Activated CD4-positive, alpha-beta memory T cell treated with anti-CD3 and anti-CD28 coated beads for 36 hours (primary cell): ENCODE measurements around the gene KRT80. TPM values are rescaled to one million over a fixed set of nuclear protein-coding genes. Genes with fewer than 3 reads are reported as not detected.

Experiments used
- CTCF ChIA-PET: fragments of 350-600 bp; sonication (Branson Sonifier 250); formaldehyde crosslinking; loops from one replicate; lab custom pipeline; 2021; ENCODE audit warnings: antibody characterized with exemption, inconsistent platforms; lab: Charles Lee
- POLR2A ChIA-PET: fragments of 350-600 bp; sonication (Branson Sonifier 250); formaldehyde crosslinking; loops from one replicate; lab custom pipeline; 2021; ENCODE audit warnings: antibody characterized with exemption; lab: Charles Lee
- DNase-seq: peaks from one replicate; pipeline ENCODE4 v3.0.0-alpha.2; 2020
- H3K27ac Mint-ChIP-seq: one replicate; pipeline ENCODE4 v1.8.0; 2021; ENCODE audit warnings: mixed read lengths
- H3K27me3 Mint-ChIP-seq: one replicate; pipeline ENCODE4 v1.8.0; 2021; ENCODE audit warnings: mixed read lengths
- H3K36me3 Mint-ChIP-seq: one replicate; pipeline ENCODE4 v1.8.0; 2021; ENCODE audit warnings: mixed read lengths
- H3K4me1 Mint-ChIP-seq: one replicate; pipeline ENCODE4 v1.8.0; 2021; ENCODE audit warnings: low read depth, mixed read lengths
- H3K4me3 Mint-ChIP-seq: one replicate; pipeline ENCODE4 v1.8.0; 2021; ENCODE audit warnings: mild to moderate bottlenecking, mixed read lengths
- H3K9me3 Mint-ChIP-seq: one replicate; pipeline ENCODE4 v1.8.0; 2021; ENCODE audit warnings: mixed read lengths
- intact Hi-C: fragments of 100-400 bp; cut with micrococcal nuclease; formaldehyde crosslinking; loops from one replicate; pipeline ENCODE4 v1.15.1; 2023
- total RNA-seq, 2 experiments: library from RNA; stranded (reverse); gene quantifications; one replicate each; pipeline ENCODE4 v1.2.3, GENCODE V29; 2021

Gene KRT80
- total RNA-seq, 2 experiments from 2014 or later, result not detected

GRCh38 chr12:52141875-52142274 is 49.9 kb downstream of the KRT80 start:
- POLR2A ChIA-PET, result no interaction called here

GRCh38 chr12:52141306-52141705 is 50.5 kb downstream of the KRT80 start:
- intact Hi-C loops, result no loop called here
- Mint-ChIP-seq H3K27ac (no peak overlapping the region), H3K36me3 (no peaks in the 10 kb centered on the region), H3K4me3 (no peak overlapping the region), H3K27me3 (no peaks in the 10 kb centered on the region), H3K9me3 (no peaks in the 10 kb centered on the region), H3K4me1 (no peaks in the 10 kb centered on the region)
- ChIA-PET CTCF (interaction anchor here (1.6 kb wide), 1 partner anchor 186 kb away, joined by 5 read pairs; no protein-coding TSS in a partner anchor), POLR2A (no interaction called here)
- no peak for DNase-seq

More at GRCh38 chr12:52141875-52142274, 49.9 kb downstream of the KRT80 start:
- no peak overlapping the region for H3K4me3 Mint-ChIP-seq
- H3K27me3 Mint-ChIP-seq, result no peaks in the 10 kb centered on the region
- H3K36me3 Mint-ChIP-seq, result no peaks in the 10 kb centered on the region
- H3K27ac Mint-ChIP-seq, result no peak overlapping the region
- CTCF ChIA-PET, result no interaction called here
- H3K4me1 Mint-ChIP-seq, result no peaks in the 10 kb centered on the region
- no peaks in the 10 kb centered on the region for H3K9me3 Mint-ChIP-seq
- no peak for DNase-seq
- intact Hi-C loops, result no loop called here

GRCh38 chr12:52139579-52140062 is 52.2 kb downstream of the KRT80 start:
- DNase-seq, result peak; percentile 58
- CTCF ChIA-PET, result interaction anchor here (1.6 kb wide), 1 partner anchor 188 kb away, joined by 5 read pairs; no protein-coding TSS in a partner anchor
- no peak overlapping the region for H3K4me3 Mint-ChIP-seq
- H3K9me3 Mint-ChIP-seq, result no peaks in the 10 kb centered on the region
- no peaks in the 10 kb centered on the region for H3K27me3 Mint-ChIP-seq
- POLR2A ChIA-PET, result no interaction called here
- no peaks in the 10 kb centered on the region for H3K36me3 Mint-ChIP-seq
- H3K27ac Mint-ChIP-seq, result no peak overlapping the region
- H3K4me1 Mint-ChIP-seq, result no peaks in the 10 kb centered on the region
- intact Hi-C loops, result no loop called here

- no peak for DNase-seq
- H3K27ac Mint-ChIP-seq, result no peak overlapping the region
- H3K36me3 Mint-ChIP-seq, result no peaks in the 10 kb centered on the region
- no peak overlapping the region for H3K4me3 Mint-ChIP-seq
- intact Hi-C loops, result no loop called here
- ChIA-PET POLR2A (no interaction called here), CTCF (interaction anchor here (0.7 to 1.5 kb wide), 2 partner anchors 18 to 114 kb away, joined by 3 to 12 read pairs; no protein-coding TSS in a partner anchor)
- H3K27me3 Mint-ChIP-seq, result no peaks in the 10 kb centered on the region
- no peaks in the 10 kb centered on the region for H3K4me1 Mint-ChIP-seq
- no peaks in the 10 kb centered on the region for H3K9me3 Mint-ChIP-seq
Measured at GRCh38 chr12:52139147-52139546, 52.7 kb downstream of the KRT80 start.

GRCh38 chr12:52137746-52138145 is 54.1 kb downstream of the KRT80 start:
- no peaks in the 10 kb centered on the region for H3K4me1 Mint-ChIP-seq
- ChIA-PET POLR2A (no interaction called here), CTCF (interaction anchor here (1.5 kb wide), 1 partner anchor 17 kb away, joined by 12 read pairs; no protein-coding TSS in a partner anchor)
- no peaks in the 10 kb centered on the region for H3K9me3 Mint-ChIP-seq
- H3K27ac Mint-ChIP-seq, result no peak overlapping the region
- no peak for DNase-seq
- no peak overlapping the region for H3K4me3 Mint-ChIP-seq
- intact Hi-C loops, result no loop called here
- H3K27me3 Mint-ChIP-seq, result no peaks in the 10 kb centered on the region
- H3K36me3 Mint-ChIP-seq, result no peaks in the 10 kb centered on the region

GRCh38 chr12:52132754-52133161 is 59.1 kb downstream of the KRT80 start:
- Mint-ChIP-seq H3K27ac (no peak overlapping the region), H3K27me3 (no peaks in the 10 kb centered on the region), H3K36me3 (no peaks in the 10 kb centered on the region), H3K9me3 (no peaks in the 10 kb centered on the region), H3K4me3 (no peak overlapping the region), H3K4me1 (no peaks in the 10 kb centered on the region)
- intact Hi-C loops, result no loop called here
- ChIA-PET POLR2A (no interaction called here), CTCF (interaction anchor here (1.2 to 1.5 kb wide), 3 partner anchors 10 to 108 kb away, joined by 3 to 4 read pairs (median 3); no protein-coding TSS in a partner anchor)
- DNase-seq, result peak; percentile 8

- no peaks in the 10 kb centered on the region for H3K4me1 Mint-ChIP-seq
- no peaks in the 10 kb centered on the region for H3K9me3 Mint-ChIP-seq
- no peak overlapping the region for H3K27ac Mint-ChIP-seq
- peak; percentile 3 for DNase-seq
- H3K36me3 Mint-ChIP-seq, result no peaks in the 10 kb centered on the region
- no peak overlapping the region for H3K4me3 Mint-ChIP-seq
- H3K27me3 Mint-ChIP-seq, result peaks cover 2% of the 10 kb centered on the region
- CTCF ChIA-PET, result interaction anchor here (1.2 kb wide), 1 partner anchor 8 kb away, joined by 3 read pairs; no protein-coding TSS in a partner anchor
- intact Hi-C loops, result no loop called here
- POLR2A ChIA-PET, result interaction anchor here (0.6 to 0.8 kb wide), 2 partner anchors 53 to 138 kb away, joined by 3 read pairs; no protein-coding TSS in a partner anchor
Measured at GRCh38 chr12:52130711-52131110, 61.1 kb downstream of the KRT80 start.

- H3K27ac Mint-ChIP-seq, result no peak overlapping the region
- intact Hi-C loops, result no loop called here
- H3K9me3 Mint-ChIP-seq, result no peaks in the 10 kb centered on the region
- POLR2A ChIA-PET, result no interaction called here
- CTCF ChIA-PET, result interaction anchor here (1.8 kb wide), 1 partner anchor 11 kb away, joined by 8 read pairs; no protein-coding TSS in a partner anchor
- H3K36me3 Mint-ChIP-seq, result no peaks in the 10 kb centered on the region
- DNase-seq, result no peak
- no peaks in the 10 kb centered on the region for H3K4me1 Mint-ChIP-seq
- no peak overlapping the region for H3K4me3 Mint-ChIP-seq
- peaks cover 3% of the 10 kb centered on the region for H3K27me3 Mint-ChIP-seq
Measured at GRCh38 chr12:52127683-52128450, 63.9 kb downstream of the KRT80 start.

- H3K9me3 Mint-ChIP-seq, result no peaks in the 10 kb centered on the region
- POLR2A ChIA-PET, result no interaction called here
- intact Hi-C loops, result no loop called here
Measured at GRCh38 chr12:52126605-52127578, 64.9 kb downstream of the KRT80 start.

GRCh38 chr12:52126050-52126604 is 65.7 kb downstream of the KRT80 start:
- H3K36me3 Mint-ChIP-seq, result no peaks in the 10 kb centered on the region
- no peak overlapping the region for H3K4me3 Mint-ChIP-seq
- intact Hi-C loops, result no loop called here
- POLR2A ChIA-PET, result no interaction called here
- H3K27me3 Mint-ChIP-seq, result peaks cover 5% of the 10 kb centered on the region
- peaks cover 2% of the 10 kb centered on the region for H3K4me1 Mint-ChIP-seq
- no peak overlapping the region for H3K27ac Mint-ChIP-seq
- CTCF ChIA-PET, result interaction anchor here (1.2 to 6.0 kb wide), 4 partner anchors 9 to 101 kb away, joined by 3 to 110 read pairs (median 4); no protein-coding TSS in a partner anchor
- no peak for DNase-seq
- H3K9me3 Mint-ChIP-seq, result no peaks in the 10 kb centered on the region

More at GRCh38 chr12:52126605-52127578, 64.9 kb downstream of the KRT80 start:
- H3K27ac Mint-ChIP-seq, result no peak overlapping the region
- CTCF ChIA-PET, result interaction anchor here (1.2 to 6.0 kb wide), 5 partner anchors 9 to 101 kb away, joined by 3 to 110 read pairs (median 4); no protein-coding TSS in a partner anchor
- no peaks in the 10 kb centered on the region for H3K4me1 Mint-ChIP-seq
- peaks cover 3% of the 10 kb centered on the region for H3K27me3 Mint-ChIP-seq
- H3K4me3 Mint-ChIP-seq, result no peak overlapping the region
- H3K36me3 Mint-ChIP-seq, result no peaks in the 10 kb centered on the region
- no peak for DNase-seq

- Mint-ChIP-seq H3K4me3 (no peak overlapping the region), H3K4me1 (peaks cover 2% of the 10 kb centered on the region), H3K9me3 (no peaks in the 10 kb centered on the region), H3K27me3 (peaks cover 5% of the 10 kb centered on the region), H3K36me3 (no peaks in the 10 kb centered on the region), H3K27ac (no peak overlapping the region)
- ChIA-PET POLR2A (no interaction called here), CTCF (interaction anchor here (1.2 to 6.0 kb wide), 4 partner anchors 8 to 100 kb away, joined by 3 to 110 read pairs (median 4); no protein-coding TSS in a partner anchor)
- intact Hi-C loops, result no loop called here
- DNase-seq, result no peak
Measured at GRCh38 chr12:52125476-52125900, 66.3 kb downstream of the KRT80 start.
